ENCODE data around the gene BCO2.

The BCO2 gene

DNA sequence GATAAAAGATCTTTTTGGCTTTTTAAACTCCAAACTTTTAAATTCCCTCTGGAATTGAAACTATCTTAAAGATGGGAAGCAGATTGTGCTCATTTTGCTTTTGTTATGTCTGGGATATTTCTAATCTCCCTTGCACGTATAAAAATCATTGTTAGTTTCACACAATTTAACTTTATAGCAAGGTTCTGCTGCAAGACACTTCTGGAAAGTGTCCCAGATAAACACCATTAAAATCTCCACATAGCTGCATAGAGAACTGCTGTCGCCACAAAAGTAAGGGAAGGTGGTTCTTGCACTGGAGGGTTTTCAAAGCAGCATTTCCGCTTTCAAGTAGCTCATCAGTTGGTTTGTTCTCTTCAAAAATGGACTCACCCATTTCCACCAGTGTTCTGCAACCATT, 62.7 kb downstream of the BCO2 start (continued):
- TF ChIP-seq, protein P1, sequence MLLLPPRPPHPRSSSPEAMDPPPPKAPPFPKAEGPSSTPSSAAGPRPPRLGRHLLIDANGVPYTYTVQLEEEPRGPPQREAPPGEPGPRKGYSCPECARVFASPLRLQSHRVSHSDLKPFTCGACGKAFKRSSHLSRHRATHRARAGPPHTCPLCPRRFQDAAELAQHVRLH (tag by site-specific recombination; IDR thresholded peaks at IDR 0.05): peak; percentile 76
- TF ChIP-seq KLF8 (tag by site-specific recombination; IDR thresholded peaks at IDR 0.05) (peak; percentile 55; the same call in 1 of the 2 replicates), ZXDB (tag by site-specific recombination; IDR thresholded peaks at IDR 0.05) (peak; percentile 81), GLIS1 (tag by site-specific recombination; IDR thresholded peaks at IDR 0.05) (peak; percentile 32), ZNF664 (tag by site-specific recombination; IDR thresholded peaks at IDR 0.05) (0 out of 2 replicates have a peak, but pooled peaks have one; percentile 15), HOXD13 (CRISPR knock-in tag; IDR thresholded peaks at IDR 0.05; ENCODE audit: borderline replicate concordance) (no peak), KLF10 (tag by site-specific recombination; IDR thresholded peaks at IDR 0.05) (peak; percentile 70; the same call in 1 of the 2 replicates), ZNF843 (tag by site-specific recombination; IDR thresholded peaks at IDR 0.05) (peak; percentile 93), FEZF1 (tag by site-specific recombination; IDR thresholded peaks at IDR 0.05) (peak; percentile 93), ZNF146 (tag by site-specific recombination; IDR thresholded peaks at IDR 0.05) (no peak), ZBTB6 (tag by site-specific recombination; IDR thresholded peaks at IDR 0.05) (no peak), ZNF513 (tag by site-specific recombination; IDR thresholded peaks at IDR 0.05) (peak; percentile 26; the same call in 1 of the 2 replicates), ZNF610 (tag by site-specific recombination; IDR thresholded peaks at IDR 0.05; ENCODE audit: borderline replicate concordance) (0 out of 2 replicates have a peak, but pooled peaks have one; percentile 36), ZNF354C (tag by site-specific recombination; IDR thresholded peaks at IDR 0.05; ENCODE audit: borderline replicate concordance, low read depth) (no peak), BCL11A (tag by site-specific recombination; IDR thresholded peaks at IDR 0.05; ENCODE audit: low read depth) (peak; percentile 79; the same call in 1 of the 2 replicates), ZNF555 (tag by site-specific recombination; conservative IDR thresholded peaks at IDR 0.05) (no peak)
- TF ChIP-seq, protein P2, sequence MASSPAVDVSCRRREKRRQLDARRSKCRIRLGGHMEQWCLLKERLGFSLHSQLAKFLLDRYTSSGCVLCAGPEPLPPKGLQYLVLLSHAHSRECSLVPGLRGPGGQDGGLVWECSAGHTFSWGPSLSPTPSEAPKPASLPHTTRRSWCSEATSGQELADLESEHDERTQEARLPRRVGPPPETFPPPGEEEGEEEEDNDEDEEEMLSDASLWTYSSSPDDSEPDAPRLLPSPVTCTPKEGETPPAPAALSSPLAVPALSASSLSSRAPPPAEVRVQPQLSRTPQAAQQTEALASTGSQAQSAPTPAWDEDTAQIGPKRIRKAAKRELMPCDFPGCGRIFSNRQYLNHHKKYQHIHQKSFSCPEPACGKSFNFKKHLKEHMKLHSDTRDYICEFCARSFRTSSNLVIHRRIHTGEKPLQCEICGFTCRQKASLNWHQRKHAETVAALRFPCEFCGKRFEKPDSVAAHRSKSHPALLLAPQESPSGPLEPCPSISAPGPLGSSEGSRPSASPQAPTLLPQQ (tag by site-specific recombination; IDR thresholded peaks at IDR 0.05): 0 out of 2 replicates have a peak, but pooled peaks have one; percentile 11

- TF ChIP-seq ZNF660 (tag by site-specific recombination; IDR thresholded peaks at IDR 0.05) (no peak), ZNF248 (tag by site-specific recombination; IDR thresholded peaks at IDR 0.05) (no peak), WT1 (tag by site-specific recombination; IDR thresholded peaks at IDR 0.05) (peak; percentile 56)
- no peaks in the 10 kb centered on the region for H3K4me1 ChIP-seq (ENCODE audit: control insufficient read depth, insufficient read depth, low read length)
- POLR2A ChIA-PET: interaction anchor here (1.0 kb wide), 1 partner anchor 16 kb away, joined by 4 read pairs; no protein-coding TSS in a partner anchor
- peaks cover 2 to 45% of the 10 kb centered on the region in 2 experiments; a peak in 2 of 3 replicates for H3K36me3 ChIP-seq (ENCODE audit: control insufficient read depth in 2 of 2, insufficient read depth in 1 of 2, low read length in 2 of 2)
- no peak overlapping the region for H3K4me3 ChIP-seq (ENCODE audit: low read depth, low read length)
- H3K9me3 ChIP-seq (ENCODE audit: control insufficient read depth, insufficient read depth, low read depth, low read length): no peaks in the 10 kb centered on the region
- no peak overlapping the region for H3K27ac ChIP-seq (ENCODE audit: extremely low read depth, low read depth, low read length)
- CTCF ChIA-PET: interaction anchor here (2.3 kb wide), 1 partner anchor 39 kb away, joined by 14 read pairs; no protein-coding TSS in a partner anchor
Measured at GRCh38 chr11:112241486-112241885, 66.2 kb downstream of the BCO2 start.

- ChIA-PET POLR2A (no interaction called here), CTCF (interaction anchor here (0.6 kb wide), 1 partner anchor 33 kb away, joined by 3 read pairs; no protein-coding TSS in a partner anchor)
- Histone ChIP-seq H3K9me3 (ENCODE audit: control insufficient read depth, insufficient read depth, low read depth, low read length) (no peaks in the 10 kb centered on the region), H3K36me3 (ENCODE audit: control insufficient read depth in 2 of 2, insufficient read depth in 1 of 2, low read length in 2 of 2) (peaks cover 0 to 3% of the 10 kb centered on the region in 2 experiments; a peak in 1 of 3 replicates), H3K4me3 (ENCODE audit: low read depth, low read length) (no peak overlapping the region), H3K4me1 (ENCODE audit: control insufficient read depth, insufficient read depth, low read length) (no peaks in the 10 kb centered on the region), H3K27ac (ENCODE audit: extremely low read depth, low read depth, low read length) (no peak overlapping the region)
- TF ChIP-seq ZNF623 (tag by site-specific recombination; IDR thresholded peaks at IDR 0.05) (no peak), ZNF112 (tag by site-specific recombination; IDR thresholded peaks at IDR 0.05) (no peak), ZNF398 (tag by site-specific recombination; IDR thresholded peaks at IDR 0.05) (no peak), WT1 (tag by site-specific recombination; IDR thresholded peaks at IDR 0.05) (no peak), ZNF791 (tag by site-specific recombination; IDR thresholded peaks at IDR 0.05) (no peak), ZNF362 (tag by site-specific recombination; IDR thresholded peaks at IDR 0.05) (no peak), ZFP69B (tag by site-specific recombination; IDR thresholded peaks at IDR 0.05) (no peak)
Measured at GRCh38 chr11:112247201-112247600, 71.9 kb downstream of the BCO2 start.
